Effector memory CD8-positive, alpha-beta T cell (primary cell): ENCODE measurements around the gene RPTOR.

Experiments used
- ATAC-seq: fragments of 150-1000 bp; cut with Tn5 transposase; replicated peaks from 2 replicates; pipeline ENCODE4 v1.10.0; 2021; ENCODE audit warnings: mild to moderate bottlenecking, moderate library complexity
- DNase-seq, 3 experiments: peaks; one replicate each; pipeline ENCODE4 v3.0.0; 2021
- H3K27ac Mint-ChIP-seq, 2 donors: one replicate each; pipeline ENCODE4 v1.8.0; 2022; ENCODE audit warnings: mild to moderate bottlenecking in 2 of 2, mixed read lengths in 2 of 2, moderate library complexity in 2 of 2
- H3K27me3 Mint-ChIP-seq, 2 donors: one replicate each; pipeline ENCODE4 v1.8.0; 2022; ENCODE audit warnings: mixed read lengths in 2 of 2
- H3K36me3 Mint-ChIP-seq: one replicate; pipeline ENCODE4 v1.8.0; 2022; ENCODE audit warnings: mild to moderate bottlenecking, moderate library complexity, mixed read lengths; ENCODE audit not compliant: insufficient read depth
- H3K4me1 Mint-ChIP-seq, 2 donors: one replicate each; pipeline ENCODE4 v1.8.0; 2022; ENCODE audit warnings: low read depth in 2 of 2, mixed read lengths in 2 of 2
- H3K4me3 Mint-ChIP-seq, 2 donors: one replicate each; pipeline ENCODE4 v1.8.0; 2022; ENCODE audit warnings: mild to moderate bottlenecking in 2 of 2, mixed read lengths in 2 of 2, moderate library complexity in 2 of 2
- H3K9me3 Mint-ChIP-seq, 2 donors: one replicate each; pipeline ENCODE4 v1.8.0; 2022; ENCODE audit warnings: mixed read lengths in 2 of 2

RPTOR gene

DNA sequence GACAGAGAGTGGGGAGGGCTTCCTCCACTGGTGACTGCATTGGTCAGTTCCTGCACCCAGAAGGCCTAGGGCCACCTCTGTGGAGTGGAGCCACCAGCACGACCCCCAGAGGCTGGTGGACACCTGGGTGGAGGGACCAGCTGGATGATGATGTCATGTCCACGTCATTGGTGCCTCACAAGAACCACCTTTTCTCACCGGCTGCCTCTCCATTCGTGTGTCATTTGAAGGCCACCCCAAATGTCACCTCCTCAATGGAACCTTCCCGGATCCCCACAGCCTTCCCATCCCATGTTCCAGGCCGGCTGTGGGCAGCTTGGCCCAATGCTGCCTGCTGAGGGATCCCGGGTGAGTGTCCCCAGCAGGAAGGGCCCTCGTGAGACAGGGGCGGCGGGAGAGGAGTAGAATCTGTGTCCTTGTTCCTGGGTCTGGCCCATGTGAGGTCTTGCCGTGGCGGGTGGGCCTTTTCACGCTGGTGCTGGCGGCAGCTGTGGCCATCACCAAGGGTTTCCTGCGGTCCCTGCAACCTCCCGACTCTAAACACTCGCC is 437.9 kb downstream of the RPTOR start:
- Mint-ChIP-seq H3K4me3 (no peak overlapping the region), H3K27ac (no peak overlapping the region), H3K36me3 (peaks cover 3% of the 10 kb centered on the region), H3K27me3 (peaks cover 13 to 45% of the 10 kb centered on the region in 2 donors), H3K9me3 (no peaks in the 10 kb centered on the region), H3K4me1 (peaks cover 6% of the 10 kb centered on the region in 2 donors)
- no peak for ATAC-seq
- no peak for DNase-seq

DNA sequence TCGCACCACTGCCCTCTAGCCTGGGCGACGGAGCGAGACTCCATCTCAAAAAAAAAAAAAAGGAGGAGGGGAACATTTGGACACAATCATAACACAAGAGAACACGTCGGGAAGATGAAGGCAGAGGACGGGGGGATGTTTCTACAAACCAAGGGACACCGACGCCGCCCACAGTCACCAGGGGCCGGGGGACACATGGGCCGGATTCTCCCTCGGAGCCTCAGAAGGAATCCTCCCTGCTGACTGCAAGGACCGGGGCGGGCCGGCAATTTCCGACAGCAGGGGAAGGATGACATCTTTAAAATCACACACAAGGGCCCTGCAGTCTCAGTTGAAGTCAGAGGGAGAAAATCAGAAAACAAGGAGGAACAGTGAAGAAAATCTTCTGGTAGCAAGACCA is 438.9 kb downstream of the RPTOR start:
- Mint-ChIP-seq H3K27me3 (peaks cover 13 to 45% of the 10 kb centered on the region in 2 donors), H3K27ac (no peak overlapping the region), H3K4me1 (peaks cover 6% of the 10 kb centered on the region in 2 donors), H3K9me3 (no peaks in the 10 kb centered on the region), H3K36me3 (peaks cover 3% of the 10 kb centered on the region), H3K4me3 (no peak overlapping the region)
- ATAC-seq (no peak), DNase-seq (no peak)

DNA sequence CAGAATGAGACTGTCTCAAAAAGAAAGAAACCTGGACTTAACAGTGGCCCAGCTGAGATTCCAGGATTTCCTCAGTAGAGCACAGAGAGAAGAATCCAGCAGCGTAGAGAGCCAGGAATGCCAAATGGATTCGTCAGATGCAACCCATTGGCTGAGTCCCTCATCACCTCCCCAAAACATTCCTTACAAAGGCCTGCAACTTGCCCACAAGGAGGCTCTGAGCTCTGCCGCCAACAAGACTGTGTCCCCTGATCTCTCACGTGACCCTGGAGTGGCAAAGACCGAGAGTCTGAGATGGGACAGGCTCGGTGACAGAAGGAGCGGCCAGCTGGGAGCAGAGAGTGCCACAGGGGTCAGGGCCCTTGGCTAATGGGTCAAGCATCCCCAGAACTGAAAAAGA is 440.1 kb downstream of the RPTOR start:
- no peak overlapping the region for H3K4me3 Mint-ChIP-seq
- H3K4me1 Mint-ChIP-seq: peaks cover 6 to 9% of the 10 kb centered on the region in 2 donors
- no peak for ATAC-seq
- no peak for DNase-seq
- no peak overlapping the region for H3K27ac Mint-ChIP-seq
- peaks cover 13 to 36% of the 10 kb centered on the region in 2 donors for H3K27me3 Mint-ChIP-seq
- H3K9me3 Mint-ChIP-seq: no peaks in the 10 kb centered on the region
- peaks cover 3% of the 10 kb centered on the region for H3K36me3 Mint-ChIP-seq

DNA sequence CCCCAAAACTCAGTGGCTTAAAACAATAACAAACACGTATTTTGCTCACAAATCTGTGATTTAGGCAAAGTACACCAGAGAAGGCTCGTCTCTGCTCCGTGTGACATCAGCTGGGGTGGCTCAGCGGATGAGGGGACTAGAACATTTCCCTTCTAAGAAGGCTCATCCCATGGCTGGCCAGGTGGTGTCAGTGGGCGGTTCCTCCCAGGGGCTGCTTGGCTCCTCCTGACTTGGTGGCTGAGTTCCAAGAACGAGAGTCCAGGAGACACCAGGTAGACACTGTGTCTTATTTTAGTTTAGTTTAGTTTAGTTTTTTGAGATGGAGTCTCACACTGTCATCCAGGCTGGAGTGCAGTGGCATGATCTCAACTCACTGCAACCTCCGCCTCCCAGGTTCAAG is 441.4 kb downstream of the RPTOR start:
- Mint-ChIP-seq H3K36me3 (peaks cover 9% of the 10 kb centered on the region), H3K4me1 (peaks cover 3 to 7% of the 10 kb centered on the region in 2 donors), H3K9me3 (no peaks in the 10 kb centered on the region), H3K27ac (no peak overlapping the region), H3K27me3 (peaks cover under 1 to 23% of the 10 kb centered on the region in 2 donors), H3K4me3 (no peak overlapping the region)
- DNase-seq (no peak), ATAC-seq (no peak)

GRCh38 chr17:80986816-80987475 is 442.3 kb downstream of the RPTOR start:
- no peak for DNase-seq
- peaks cover 15% of the 10 kb centered on the region for H3K36me3 Mint-ChIP-seq
- no peak overlapping the region for H3K4me3 Mint-ChIP-seq
- H3K27me3 Mint-ChIP-seq: peaks cover 0 to 17% of the 10 kb centered on the region in 2 donors
- ATAC-seq: no peak
- no peaks in the 10 kb centered on the region for H3K9me3 Mint-ChIP-seq
- H3K4me1 Mint-ChIP-seq: peaks cover 3 to 7% of the 10 kb centered on the region in 2 donors
- H3K27ac Mint-ChIP-seq: no peak overlapping the region

GRCh38 chr17:80987941-80988461 is 443.4 kb downstream of the RPTOR start:
- Mint-ChIP-seq H3K4me3 (no peak overlapping the region), H3K27ac (no peak overlapping the region), H3K27me3 (peaks cover 0 to 7% of the 10 kb centered on the region in 2 donors), H3K9me3 (no peaks in the 10 kb centered on the region), H3K36me3 (peaks cover 21% of the 10 kb centered on the region), H3K4me1 (peaks cover 3 to 10% of the 10 kb centered on the region in 2 donors)
- DNase-seq: no peak
- no peak for ATAC-seq

- Mint-ChIP-seq H3K36me3 (peaks cover 25% of the 10 kb centered on the region), H3K4me1 (peaks cover 3 to 15% of the 10 kb centered on the region in 2 donors), H3K4me3 (peak overlapping the region; percentile 79 to 82), H3K9me3 (no peaks in the 10 kb centered on the region), H3K27ac (no peak overlapping the region), H3K27me3 (no peaks in the 10 kb centered on the region)
- DNase-seq (no peak), ATAC-seq (no peak)
Measured at GRCh38 chr17:80989586-80989913, 444.9 kb downstream of the RPTOR start.

DNA sequence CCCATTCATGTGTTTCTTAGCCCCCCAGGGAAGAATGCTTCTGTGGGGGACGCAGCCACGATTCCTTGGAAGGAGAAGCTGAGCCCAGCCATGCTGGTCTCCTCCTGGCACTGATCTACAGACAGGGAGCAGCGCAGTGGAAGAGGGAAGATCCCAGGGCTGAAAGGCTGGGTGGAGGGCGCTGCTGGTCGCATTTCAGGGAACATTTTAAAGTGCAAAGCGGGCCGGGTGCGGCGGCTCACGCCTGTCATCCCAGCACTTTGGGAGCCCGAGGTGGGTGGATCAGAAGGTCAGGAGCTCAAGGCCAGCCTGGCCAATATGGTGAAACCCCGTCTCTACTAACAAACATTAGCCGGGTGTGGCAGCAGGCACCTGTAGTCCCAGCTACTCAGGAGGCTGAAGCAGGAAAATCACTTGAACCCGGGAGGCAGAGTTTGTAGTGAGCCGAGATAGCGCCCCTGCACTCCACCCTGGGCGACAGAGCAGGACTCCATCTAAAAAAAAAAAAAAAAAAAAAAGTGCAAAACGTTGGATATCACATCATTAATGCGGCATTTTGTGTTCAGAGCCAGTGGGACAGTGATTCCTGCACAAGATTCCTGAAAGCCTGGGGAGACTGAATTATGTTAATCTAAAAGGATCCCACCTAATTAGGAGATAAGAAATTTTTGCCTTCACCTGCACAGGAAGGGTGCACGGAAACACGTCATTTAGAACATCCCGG is 446.4 kb downstream of the RPTOR start:
- no peaks in the 10 kb centered on the region for H3K9me3 Mint-ChIP-seq
- no peak for DNase-seq
- H3K27me3 Mint-ChIP-seq: no peaks in the 10 kb centered on the region
- H3K4me3 Mint-ChIP-seq: peak overlapping the region; percentile 79 to 82
- peaks cover 22% of the 10 kb centered on the region for H3K36me3 Mint-ChIP-seq
- H3K27ac Mint-ChIP-seq: peak overlapping the region; percentile 76 to 84
- H3K4me1 Mint-ChIP-seq: peaks cover 3 to 17% of the 10 kb centered on the region in 2 donors
- peak; percentile 24 for ATAC-seq

DNA sequence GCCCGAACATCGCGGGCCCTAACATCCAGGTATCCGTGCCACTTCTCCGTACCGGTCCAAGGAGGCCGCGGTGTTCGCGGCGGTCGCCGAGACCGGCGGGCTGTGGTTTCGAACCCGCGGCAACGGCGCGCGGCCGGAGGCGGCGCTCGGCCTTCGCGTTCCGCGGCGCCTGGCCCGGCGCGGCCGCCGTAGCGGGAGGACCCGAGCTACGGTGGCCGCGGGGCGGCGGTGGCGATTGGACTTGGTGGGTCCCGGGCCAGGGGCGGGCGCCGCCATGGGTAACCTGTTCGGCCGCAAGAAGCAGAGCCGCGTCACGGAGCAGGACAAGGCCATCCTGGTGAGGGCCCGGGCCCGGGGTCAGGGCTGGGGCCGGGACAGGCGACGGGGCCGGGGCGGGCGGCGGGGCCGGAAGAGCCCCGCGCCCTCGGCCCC is 447.0 kb downstream of the RPTOR start, which contains the start of gene CHMP6:
CHMP6 (plus strand) TSS at position 197 of the 432 bp plus-strand sequence; CDS start at position 275, 78 bp downstream.
- DNase-seq (peak; percentile 61 to 67 (median 62)), ATAC-seq (peak; percentile 79)
- peaks cover 3 to 17% of the 10 kb centered on the region in 2 donors for H3K4me1 Mint-ChIP-seq
- peak within 1 kb of the TSS; percentile 79 to 82 for H3K4me3 Mint-ChIP-seq
- H3K9me3 Mint-ChIP-seq: no peaks in the 10 kb centered on the region
- no peaks in the 10 kb centered on the region for H3K27me3 Mint-ChIP-seq
- H3K36me3 Mint-ChIP-seq: peaks cover 26% of the 10 kb centered on the region
- H3K27ac Mint-ChIP-seq: peak within 1 kb of the TSS; percentile 79 to 84

GRCh38 chr17:80992077-80992947 is 447.7 kb downstream of the RPTOR start:
- ATAC-seq (peak; percentile 22), DNase-seq (no peak)
- H3K4me3 Mint-ChIP-seq: peak overlapping the region; percentile 79 to 82
- no peaks in the 10 kb centered on the region for H3K9me3 Mint-ChIP-seq
- no peaks in the 10 kb centered on the region for H3K27me3 Mint-ChIP-seq
- H3K27ac Mint-ChIP-seq: peak overlapping the region; percentile 70 to 79
- H3K36me3 Mint-ChIP-seq: peaks cover 30% of the 10 kb centered on the region
- H3K4me1 Mint-ChIP-seq: peaks cover 3 to 17% of the 10 kb centered on the region in 2 donors

GRCh38 chr17:80992948-80993624 is 448.4 kb downstream of the RPTOR start:
- peaks cover 37% of the 10 kb centered on the region for H3K36me3 Mint-ChIP-seq

GRCh38 chr17:80995131-80995530 is 450.5 kb downstream of the RPTOR start:
- Mint-ChIP-seq H3K36me3 (peaks cover 45% of the 10 kb centered on the region), H3K27me3 (no peaks in the 10 kb centered on the region), H3K9me3 (no peaks in the 10 kb centered on the region), H3K4me3 (no peak overlapping the region), H3K27ac (no peak overlapping the region), H3K4me1 (peaks cover 3 to 15% of the 10 kb centered on the region in 2 donors)
- no peak for DNase-seq
- no peak for ATAC-seq

More at GRCh38 chr17:80992948-80993624, 448.4 kb downstream of the RPTOR start:
- H3K9me3 Mint-ChIP-seq: no peaks in the 10 kb centered on the region
- ATAC-seq (no peak), DNase-seq (no peak)
- peak overlapping the region; percentile 70 to 79 for H3K27ac Mint-ChIP-seq
- no peaks in the 10 kb centered on the region for H3K27me3 Mint-ChIP-seq
- peak overlapping the region; percentile 75 for H3K4me3 Mint-ChIP-seq
- peaks cover 3 to 17% of the 10 kb centered on the region in 2 donors for H3K4me1 Mint-ChIP-seq
